Amniotic epithelial cell (primary cell): Measurements from ENCODE around the gene PI4KA.
"Not testable (repeated sequence)": the region's sequence is repeated elsewhere in the genome, so short reads cannot be mapped to it uniquely, and the experiment has no call there.

ENCODE experiments used
- DNase-seq: peaks from one replicate; pipeline ENCODE4 v3.0.0-alpha.2; 2010; ENCODE audit warnings: low read depth

The PI4KA gene

DNA sequence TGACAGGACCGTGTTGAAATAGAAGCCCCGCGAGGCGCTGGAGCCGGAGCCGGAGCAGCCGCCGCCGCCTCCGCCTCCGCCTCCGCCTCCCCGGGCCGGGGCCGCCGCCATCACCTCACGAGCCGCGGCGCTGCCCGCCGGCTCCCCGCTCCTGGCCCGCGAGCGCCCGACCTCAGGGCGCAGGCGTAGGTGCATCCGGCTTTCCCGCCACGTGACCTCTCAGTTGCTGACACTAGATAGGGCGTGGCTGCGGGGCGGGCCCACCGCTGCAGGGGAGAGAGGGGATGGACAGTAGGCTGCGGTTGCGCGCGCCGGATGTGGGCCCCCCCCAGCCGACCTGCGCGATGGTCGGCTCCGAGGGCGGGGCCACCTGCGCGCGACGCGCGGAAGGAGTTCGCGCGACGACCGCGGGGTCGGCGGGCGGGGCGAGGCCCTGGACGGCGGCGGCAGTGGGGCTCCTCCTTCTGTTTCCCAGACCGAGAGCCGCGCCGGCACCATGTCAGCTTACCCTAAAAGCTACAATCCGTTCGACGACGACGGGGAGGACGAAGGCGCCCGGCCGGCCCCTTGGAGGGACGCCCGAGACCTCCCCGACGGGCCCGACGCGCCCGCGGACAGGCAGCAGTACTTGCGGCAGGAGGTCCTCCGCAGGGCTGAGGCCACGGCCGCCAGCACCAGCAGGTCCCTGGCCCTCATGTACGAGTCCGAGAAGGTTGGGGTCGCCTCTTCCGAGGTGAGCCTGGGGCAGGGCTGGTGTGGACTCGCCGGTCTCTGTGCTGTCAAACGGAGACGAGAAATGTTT is at the start of gene PI4KA, which contains the start of gene SNAP29:
PI4KA (minus strand) TSS at position 197 of the 802 bp plus-strand sequence; CDS start at position 111, 86 bp downstream.
SNAP29 (plus strand) TSS at position 393 of the 802 bp plus-strand sequence; CDS start at position 497, 104 bp downstream.
- DNase-seq: peak; percentile 97

DNA sequence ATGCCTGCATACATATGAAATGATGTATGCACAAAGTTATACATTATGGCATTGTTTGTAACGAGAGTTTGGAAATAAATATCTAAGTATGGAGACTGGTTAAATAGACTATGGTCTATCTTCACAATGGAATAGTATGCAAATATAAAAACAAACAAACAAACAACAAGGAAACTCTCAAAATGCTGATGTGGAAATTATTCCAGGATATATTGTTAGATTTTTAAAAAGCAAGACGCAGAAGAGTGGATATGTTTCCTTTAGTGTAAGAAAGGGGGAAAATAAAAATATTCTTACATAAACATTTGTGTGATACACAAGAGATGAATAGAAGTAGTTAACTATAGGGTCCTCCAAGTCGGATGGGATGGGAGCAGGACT is 47.8 kb upstream of the PI4KA start:
- DNase-seq: no peak

DNA sequence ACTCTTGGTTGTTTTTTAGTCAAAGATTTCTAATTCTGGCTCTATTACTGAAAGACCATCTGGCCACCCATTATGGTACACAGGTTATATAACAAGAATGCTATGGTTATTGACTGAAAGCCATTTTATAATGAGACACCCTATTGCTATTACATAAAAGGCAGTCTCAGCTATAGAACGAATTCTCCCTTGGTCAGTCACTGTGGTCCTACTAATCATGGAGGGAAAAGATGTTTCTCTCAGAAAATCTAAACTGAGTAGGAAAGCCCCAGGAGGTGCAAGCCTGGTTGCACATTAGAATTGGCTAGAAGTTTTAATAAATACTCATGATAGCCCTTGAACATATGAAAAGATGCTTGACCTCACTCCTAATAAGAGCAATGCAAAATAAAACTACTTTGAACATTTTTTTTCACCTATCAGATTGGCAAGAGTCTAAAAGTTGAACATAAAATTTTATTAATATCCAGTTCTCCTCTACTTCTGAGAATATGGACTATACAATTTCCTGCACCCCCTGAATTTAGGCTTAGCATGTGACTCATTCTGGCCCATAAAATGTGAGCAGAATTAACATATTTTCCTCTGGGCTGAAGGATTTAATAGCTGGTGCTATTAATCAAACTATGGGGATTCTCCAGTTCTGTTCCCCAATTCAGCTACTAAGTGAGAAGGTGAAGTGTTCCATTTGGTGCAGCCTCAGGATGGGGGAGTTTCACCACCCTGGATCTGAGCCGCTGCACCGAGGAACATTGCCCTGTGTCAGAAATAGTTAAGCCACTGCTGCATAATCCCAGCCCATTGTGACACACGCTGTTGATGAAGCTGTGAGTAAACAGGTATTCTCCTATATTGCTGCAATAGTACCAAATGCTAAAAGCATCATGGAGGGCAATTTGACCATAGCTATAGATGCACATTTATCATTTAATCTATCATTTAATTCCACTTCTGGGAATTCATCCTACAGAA is 47.1 kb upstream of the PI4KA start:
- no peak for DNase-seq

DNA sequence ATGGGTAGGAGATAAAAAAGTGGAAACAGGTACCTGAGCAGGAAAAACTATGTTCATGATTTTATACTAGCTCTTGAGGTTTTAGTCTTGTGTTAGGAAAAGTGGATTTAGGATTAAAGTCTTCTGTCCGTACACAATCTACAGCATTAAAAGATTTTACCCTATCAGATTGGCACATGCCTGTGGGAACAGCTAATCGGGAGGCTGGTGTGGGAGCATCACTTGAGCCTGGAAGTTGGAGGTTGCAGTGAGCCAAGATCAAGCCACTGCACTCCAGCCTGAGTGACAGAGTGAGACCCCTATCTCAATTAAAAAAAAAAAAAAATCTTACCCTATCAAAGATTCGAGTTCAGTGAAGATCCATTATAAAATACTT is 46.4 kb upstream of the PI4KA start:
- peak; percentile 80 for DNase-seq

DNA sequence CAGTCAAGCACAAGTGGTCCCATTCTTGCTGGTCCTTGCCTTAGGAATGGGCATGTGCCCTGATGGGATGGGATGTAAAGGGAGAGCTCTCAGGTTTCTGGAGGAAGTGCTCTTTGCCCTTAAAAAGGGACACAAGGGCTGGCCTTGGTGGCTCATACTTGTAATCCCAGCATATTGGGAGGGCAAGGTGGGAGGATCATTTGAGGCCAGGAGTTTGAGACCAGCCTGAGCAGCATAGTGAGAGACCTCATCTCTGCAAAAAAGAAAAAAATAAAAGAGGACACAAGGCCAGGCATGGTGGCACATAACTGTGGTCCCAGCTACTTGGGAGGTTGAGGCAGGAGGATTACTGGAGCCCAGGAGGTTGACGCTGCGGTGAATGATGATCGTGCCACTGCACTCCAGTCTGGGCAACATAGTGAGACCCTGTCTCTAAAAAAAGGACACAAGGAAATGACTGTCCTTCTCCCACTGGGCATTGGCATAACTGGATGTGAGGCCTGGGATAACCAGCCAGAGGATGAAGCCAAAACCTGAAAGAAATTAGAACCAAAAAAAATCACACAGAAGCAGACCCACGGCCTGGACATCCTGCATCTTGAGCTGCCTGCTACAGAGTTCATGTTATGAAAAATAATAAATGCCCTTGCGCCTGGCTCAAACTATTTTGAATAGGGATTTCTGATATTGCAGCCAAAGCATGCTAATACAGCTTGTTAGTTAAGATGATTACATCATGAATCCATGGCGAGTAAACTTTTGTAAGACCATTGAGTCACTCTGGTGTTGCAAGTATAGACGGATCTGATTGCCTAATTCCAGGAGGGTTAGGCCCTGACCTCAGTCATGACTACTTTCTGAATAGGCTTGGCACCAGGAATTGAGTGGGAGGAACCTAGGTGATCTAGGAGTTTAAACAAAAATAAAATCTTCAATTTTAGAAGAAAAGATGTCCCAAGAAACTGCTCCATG is 45.7 kb upstream of the PI4KA start:
- peak; percentile 100 for DNase-seq

DNA sequence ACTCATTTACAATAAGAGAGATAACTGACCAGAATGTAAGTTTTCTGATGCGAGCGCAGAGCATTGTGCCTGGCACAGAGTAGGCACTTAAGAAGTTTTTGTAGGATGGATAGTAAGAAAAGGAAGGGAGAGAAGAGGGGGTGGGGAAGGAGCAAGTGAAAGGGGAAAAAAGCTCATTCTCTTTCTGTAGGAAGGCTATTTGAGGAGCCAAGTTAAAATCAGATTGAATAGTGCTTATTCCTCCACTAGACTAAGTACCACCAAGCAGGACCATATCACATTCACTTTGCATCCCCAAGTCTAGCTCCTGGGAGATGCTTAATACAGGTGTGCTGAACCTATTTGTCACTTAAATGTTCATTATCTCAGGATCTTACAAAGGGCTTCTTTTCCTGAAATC is 44.5 kb upstream of the PI4KA start:
- no peak for DNase-seq

DNA sequence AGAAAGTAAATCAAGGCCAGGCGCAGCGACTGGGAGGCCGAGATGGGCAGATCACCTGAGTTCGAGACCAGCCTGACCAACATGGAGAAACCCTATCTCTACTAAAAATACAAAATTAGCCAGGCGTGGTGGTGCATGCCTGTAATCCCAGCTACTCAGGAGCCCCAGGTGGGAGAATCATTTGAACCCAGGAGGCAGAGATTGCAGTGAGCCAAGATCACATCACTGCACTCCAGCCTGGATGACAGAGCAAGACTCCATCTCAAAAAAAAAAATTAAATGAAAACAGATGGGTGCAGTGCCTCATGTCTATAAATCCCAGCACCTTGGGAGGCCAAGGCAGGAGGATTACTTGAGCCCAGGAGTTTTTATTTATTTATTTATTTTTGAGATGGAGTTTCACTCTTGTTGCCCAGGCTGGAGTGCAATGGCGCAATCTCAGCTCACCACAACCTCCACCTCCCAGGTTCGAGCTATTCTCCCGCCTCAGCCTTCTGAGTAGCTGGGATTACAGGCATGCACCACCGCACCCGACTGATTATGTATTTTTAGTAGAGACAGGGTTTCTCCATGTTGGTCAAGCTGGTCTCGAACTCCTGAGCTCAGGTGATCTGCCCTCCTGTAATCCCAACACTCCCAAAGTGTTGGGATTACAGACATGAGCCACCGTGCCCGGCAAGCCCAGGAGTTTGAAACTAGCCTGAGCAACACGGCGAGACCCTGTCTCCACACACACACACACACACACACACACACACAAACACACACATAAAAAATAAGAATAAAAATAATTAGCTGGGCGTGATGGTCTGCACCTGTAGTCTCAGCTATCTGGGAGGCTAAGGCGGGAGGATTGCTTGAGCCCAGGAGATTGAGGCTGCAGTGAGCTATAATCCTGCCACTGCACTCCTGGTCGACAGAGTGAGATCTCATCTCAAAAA is 42.8 kb upstream of the PI4KA start:
- not testable (repeated sequence) for DNase-seq

DNA sequence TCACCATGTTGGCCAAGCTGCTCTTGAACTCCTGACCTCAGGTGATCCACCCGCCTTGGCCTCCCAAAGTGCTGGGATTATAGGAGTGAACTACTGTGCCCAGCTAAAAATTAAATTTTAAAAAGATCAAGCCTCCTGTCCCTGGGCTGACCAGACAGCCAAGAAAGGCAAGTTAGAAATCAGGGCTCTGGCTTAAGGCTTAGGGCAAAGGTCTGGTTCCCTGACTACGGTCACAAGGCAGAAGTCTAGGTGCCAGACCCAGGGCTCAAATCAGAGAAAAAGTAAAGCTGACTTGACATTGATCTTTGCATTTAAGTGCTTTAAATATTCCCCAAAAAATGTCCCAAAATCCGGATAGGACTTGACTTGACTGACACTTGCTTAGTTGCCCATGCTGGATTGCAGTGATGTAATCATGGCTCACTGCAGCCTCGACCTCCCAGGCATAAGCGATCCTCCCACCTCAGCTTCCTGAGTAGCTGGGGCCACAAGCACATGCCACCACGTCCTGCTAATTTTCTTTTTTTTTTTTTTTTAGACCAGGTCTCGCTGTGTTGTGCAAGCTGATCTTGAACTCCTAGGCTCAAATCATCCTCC is 41.3 kb upstream of the PI4KA start:
- DNase-seq: no peak

DNA sequence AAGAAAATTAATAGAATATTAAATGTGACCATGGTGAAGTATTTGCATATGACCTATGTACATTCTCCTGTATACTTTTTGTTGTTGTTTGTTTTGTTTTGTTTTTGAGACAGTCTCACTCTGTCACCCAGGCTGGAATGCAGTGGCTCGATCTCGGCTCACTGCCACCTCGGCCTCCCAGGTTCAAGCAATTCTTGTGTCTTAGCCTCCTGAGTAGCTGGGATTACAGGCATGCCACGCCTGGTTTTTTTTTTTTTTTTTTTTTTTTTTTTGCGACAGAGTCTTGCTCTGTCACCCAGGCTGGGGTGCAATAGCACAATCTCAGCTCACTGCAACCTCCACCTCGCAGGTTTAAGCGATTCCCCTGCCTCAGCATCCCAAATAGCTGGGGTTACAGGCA is 39.1 kb upstream of the PI4KA start:
- not testable (repeated sequence) for DNase-seq

DNA sequence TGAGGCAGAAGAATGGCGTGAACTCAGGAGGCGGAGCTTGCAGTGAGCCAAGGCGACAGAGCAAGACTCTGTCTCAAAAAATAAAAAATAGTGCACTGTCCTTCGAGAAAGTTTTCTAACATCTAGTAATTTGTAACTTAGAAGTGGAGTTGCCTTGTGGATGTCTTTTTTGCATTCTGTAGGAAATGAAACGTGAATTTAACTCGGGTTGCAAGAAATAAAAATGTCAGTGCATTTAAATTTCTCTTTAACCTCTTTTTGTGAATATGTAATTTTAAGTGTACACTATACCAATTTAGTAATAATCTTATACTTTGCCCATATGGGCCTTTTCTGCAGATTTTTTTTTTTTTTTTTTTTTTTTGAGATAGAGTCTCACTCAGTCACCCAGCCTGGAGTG is 32.4 kb upstream of the PI4KA start:
- DNase-seq: no peak

DNA sequence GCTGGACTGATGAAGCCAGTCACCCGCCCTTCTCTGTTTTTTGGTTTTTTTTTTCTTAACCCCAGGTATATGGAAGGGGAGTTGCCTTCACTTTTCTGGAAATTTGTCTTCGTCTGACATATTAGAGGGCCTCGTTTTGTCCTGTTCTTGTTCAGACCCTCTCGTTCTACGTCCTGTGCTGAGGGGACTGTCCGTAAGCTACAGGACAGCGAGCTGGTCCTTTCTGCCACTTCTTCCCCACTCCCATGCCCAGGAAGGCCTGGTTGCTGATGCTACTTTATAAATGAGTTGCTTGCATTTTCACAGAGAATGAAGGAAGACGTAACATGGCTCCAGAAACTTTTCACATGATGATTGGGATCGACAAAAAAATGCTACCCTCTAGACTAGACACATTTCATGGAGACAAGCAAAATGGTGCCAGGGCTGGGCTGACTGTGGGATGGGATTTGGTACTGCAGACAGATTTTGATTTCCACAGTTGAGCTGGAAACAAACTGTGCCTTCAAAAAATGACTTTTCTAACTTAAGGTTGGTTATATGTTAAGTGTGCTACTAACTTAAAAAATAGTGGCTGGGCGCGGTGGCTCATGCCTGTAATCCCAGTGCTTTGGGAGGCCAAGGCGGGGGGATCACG is 31.4 kb upstream of the PI4KA start:
- no peak for DNase-seq

DNA sequence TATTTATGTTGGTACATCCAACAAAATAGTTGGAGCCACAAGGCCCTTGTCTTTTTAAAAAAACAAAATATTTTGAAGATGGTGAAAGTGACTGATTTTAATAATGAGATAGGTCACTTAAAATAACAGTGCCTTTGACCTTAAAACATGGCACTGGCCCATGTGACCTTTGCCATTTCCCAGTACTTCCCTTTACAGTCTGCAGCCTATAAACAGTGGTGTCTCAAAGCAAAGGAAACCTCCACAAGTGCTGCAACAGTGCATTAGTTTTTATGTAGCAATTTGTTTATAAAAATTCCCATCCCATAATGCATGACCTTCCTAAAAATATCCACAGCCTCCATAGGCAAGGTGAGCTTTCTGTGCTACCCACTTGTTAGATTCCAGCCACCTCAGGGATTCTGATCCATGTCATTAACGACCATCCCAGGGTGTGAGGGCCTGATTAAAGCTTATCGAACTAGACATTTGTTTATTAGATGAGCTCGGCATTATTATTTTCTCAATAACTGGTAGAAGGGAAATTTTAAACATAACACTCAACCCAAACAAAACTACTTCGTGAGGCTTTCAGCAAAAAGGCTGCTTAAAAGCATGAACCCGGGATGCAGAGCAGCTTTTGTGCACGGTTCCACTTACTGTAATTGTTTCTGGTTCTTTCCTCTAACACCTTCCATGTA is 30.6 kb upstream of the PI4KA start:
- DNase-seq: no peak

DNA sequence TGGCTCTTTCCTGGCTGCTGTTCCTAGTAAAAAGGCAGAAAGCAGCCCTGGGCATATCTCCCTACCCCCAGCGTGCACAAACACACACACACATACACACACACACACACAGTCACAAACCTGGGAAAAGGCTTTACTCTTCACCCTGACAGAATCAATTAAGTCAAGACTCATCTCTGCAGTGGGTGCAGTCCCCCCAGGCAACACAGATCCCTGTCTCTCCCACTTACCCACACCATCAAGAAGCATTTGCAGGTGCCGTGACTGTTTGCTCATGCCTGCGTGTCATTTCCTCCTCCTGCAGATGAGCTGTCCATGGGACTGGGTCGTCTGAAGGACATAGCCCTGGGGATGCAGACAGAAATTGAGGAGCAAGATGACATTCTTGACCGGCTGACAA is 28.8 kb upstream of the PI4KA start:
- no peak for DNase-seq

DNA sequence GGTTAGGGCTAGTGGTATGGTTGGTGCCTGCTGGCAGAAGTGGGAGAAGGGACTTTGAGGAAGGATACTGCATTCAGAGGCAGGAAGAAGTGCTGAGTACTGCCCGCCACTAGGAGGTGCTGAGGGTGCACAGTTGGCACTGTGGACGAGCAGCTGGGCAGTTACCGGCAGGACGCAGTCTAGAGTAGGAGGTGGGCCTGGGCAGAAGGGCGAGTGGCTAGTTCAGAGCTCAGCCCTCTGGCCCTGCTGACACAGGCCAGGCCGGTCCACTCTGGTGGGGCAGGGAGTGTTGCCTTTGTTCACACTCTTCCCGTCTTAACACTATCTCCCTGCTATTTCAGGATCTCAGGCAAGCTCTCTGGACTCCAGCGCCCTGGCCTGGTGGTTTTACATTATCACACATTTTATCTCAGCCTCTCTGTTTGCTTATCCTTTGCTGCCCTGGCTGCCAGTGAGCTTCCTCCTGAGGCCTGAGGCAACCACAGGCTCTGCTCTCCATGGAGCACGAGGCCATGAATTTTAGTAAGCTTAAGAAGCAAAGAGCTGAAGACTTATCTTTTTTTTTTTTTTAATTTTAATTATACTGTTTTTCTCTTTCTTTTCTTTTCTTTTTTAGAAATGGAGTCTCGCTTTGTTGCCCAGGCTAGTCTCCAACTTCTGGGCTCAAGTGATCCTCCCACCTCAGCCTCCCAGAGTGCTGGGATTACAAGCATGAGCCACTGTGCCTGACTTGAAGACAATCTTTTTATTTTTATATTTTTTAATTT is 27.1 kb upstream of the PI4KA start:
- peak; percentile 91 for DNase-seq

DNA sequence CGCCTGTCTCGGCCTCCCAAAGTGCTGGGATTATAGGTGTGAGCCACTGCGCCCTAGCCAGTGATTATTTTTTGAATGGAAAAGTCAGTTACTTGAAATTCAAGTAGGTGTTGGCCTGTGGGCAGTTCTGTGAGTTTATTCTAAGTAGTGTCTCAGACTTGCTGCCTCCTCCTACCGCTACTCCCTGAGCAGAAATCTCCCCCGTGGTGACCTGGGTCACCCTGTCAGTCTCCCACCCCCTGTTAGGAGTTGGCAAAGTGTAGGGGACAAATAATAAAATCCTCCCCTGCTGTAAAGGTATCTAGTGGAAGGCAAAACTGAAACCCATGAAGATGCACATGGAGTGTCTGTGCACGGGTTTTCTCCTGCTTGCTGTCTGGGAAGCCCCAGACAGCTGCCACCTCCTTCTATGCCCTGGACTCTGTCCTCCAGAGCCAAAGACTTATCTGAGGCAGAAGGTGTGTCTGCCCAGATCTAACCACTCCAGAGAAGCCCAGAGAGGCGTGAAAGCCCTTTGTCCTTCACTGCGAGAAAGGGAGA is 26.5 kb upstream of the PI4KA start:
- no peak for DNase-seq

DNA sequence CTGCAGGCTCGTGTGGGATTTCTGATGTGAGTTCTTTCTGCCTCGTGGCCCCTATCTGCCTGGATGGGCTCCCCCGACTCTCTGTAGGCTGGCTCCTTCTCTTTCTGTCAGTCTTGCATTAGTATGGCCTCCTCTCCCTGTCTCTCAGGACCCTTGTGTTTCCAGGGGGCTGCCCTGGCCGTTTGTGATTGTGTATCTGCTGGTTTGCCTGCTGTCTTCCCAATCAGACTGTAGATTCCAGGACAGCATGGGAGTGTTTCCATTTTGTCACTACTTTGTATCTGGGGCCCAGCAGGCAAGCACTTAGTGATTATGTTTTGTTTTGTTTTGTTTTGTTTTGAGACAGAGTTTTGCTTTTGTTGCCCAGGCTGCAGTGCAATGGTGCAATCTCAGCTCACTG is 25.8 kb upstream of the PI4KA start:
- DNase-seq: no peak

DNA sequence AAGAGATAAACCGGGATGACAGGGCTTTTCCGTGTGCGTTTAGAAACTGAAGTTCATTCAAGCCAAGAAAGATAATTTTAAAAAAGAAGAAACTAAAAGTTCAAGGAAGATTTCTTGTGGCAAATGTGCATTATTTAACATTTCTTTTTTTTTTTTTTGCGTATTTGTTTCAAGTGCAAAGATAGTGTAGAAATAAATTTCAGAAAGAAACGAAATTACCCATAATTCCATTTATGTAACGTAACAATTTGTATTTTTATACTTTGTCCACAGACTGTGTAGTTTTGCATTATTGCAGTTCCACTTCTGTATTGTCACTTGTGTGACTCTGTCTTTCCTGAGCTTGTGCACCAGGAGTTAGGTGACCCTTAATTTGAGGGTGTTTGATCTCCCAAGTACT is 24.2 kb upstream of the PI4KA start:
- no peak for DNase-seq
